HG02610 (cell line): ENCODE measurements around the gene ANAPC16.
"Not testable (repeated sequence)": the region's sequence is repeated elsewhere in the genome, so short reads cannot be mapped to it uniquely, and the experiment has no call there.

Experiments
- ATAC-seq: cut with Tn5 transposase; IDR thresholded peaks from one replicate; pipeline ENCODE4 v1.9.1; 2021; ENCODE audit warnings: mild to moderate bottlenecking, moderate library complexity; ENCODE audit not compliant: unreplicated experiment

Gene ANAPC16

GRCh38 chr10:72277340-72277995 is 61.7 kb downstream of the ANAPC16 start:
- ATAC-seq: no peak

- ATAC-seq: no peak
Measured at GRCh38 chr10:72277996-72278667, 62.3 kb downstream of the ANAPC16 start.

- no peak for ATAC-seq
Measured at GRCh38 chr10:72278668-72279393, 63.0 kb downstream of the ANAPC16 start.

- not testable (repeated sequence) for ATAC-seq
Measured at GRCh38 chr10:72279587-72279986, 63.8 kb downstream of the ANAPC16 start.

- no peak for ATAC-seq
Measured at GRCh38 chr10:72283131-72283530, 67.3 kb downstream of the ANAPC16 start.
